ENCODE results near the gene NTN1.

Gene NTN1

GRCh38 chr17:9006175-9006767, 15.0 kb upstream of the NTN1 start:
- DNase-seq (ENCODE audit: low read depth, low spot score): no peak

- no peak for DNase-seq (ENCODE audit: low read depth, low spot score)
Observed at GRCh38 chr17:9007052-9007714, 14.1 kb upstream of the NTN1 start.

- DNase-seq (ENCODE audit: low read depth, low spot score): no peak
Observed at GRCh38 chr17:9009096-9009495, 12.2 kb upstream of the NTN1 start.

- no peak for DNase-seq (ENCODE audit: low read depth, low spot score)
Observed at GRCh38 chr17:9009737-9010136, 11.6 kb upstream of the NTN1 start.

GRCh38 chr17:9011001-9011400, 10.3 kb upstream of the NTN1 start:
- no peak for DNase-seq (ENCODE audit: low read depth, low spot score)

GRCh38 chr17:9016941-9017552, 4.3 kb upstream of the NTN1 start:
- DNase-seq (ENCODE audit: low read depth, low spot score): no peak

GRCh38 chr17:9018726-9019125, 2.6 kb upstream of the NTN1 start:
- DNase-seq (ENCODE audit: low read depth, low spot score): no peak

GRCh38 chr17:9020096-9020823, 1.1 kb upstream of the NTN1 start:
- no peak for DNase-seq (ENCODE audit: low read depth, low spot score)

- no peak for DNase-seq (ENCODE audit: low read depth, low spot score)
Observed at GRCh38 chr17:9020824-9021157, 519 bp upstream of the NTN1 start.

GRCh38 chr17:9021992-9022572, 772 bp downstream of the NTN1 start:
- no peak for DNase-seq (ENCODE audit: low read depth, low spot score)

- DNase-seq (ENCODE audit: low read depth, low spot score): no peak
Observed at GRCh38 chr17:9022573-9023391, 1.5 kb downstream of the NTN1 start.

GRCh38 chr17:9023392-9024218, 2.3 kb downstream of the NTN1 start:
- DNase-seq (ENCODE audit: low read depth, low spot score): no peak

- no peak for DNase-seq (ENCODE audit: low read depth, low spot score)
Observed at GRCh38 chr17:9024497-9024896, 3.2 kb downstream of the NTN1 start.

- no peak for DNase-seq (ENCODE audit: low read depth, low spot score)
Observed at GRCh38 chr17:9026741-9027140, 5.4 kb downstream of the NTN1 start.

GRCh38 chr17:9028202-9028987, 7.1 kb downstream of the NTN1 start:
- DNase-seq (ENCODE audit: low read depth, low spot score): no peak

GRCh38 chr17:9028988-9029570, 7.8 kb downstream of the NTN1 start:
- DNase-seq (ENCODE audit: low read depth, low spot score): no peak

- no peak for DNase-seq (ENCODE audit: low read depth, low spot score)
Observed at GRCh38 chr17:9032151-9032550, 10.8 kb downstream of the NTN1 start.

GRCh38 chr17:9032583-9032982, 11.3 kb downstream of the NTN1 start:
- DNase-seq (ENCODE audit: low read depth, low spot score): no peak

GRCh38 chr17:9035249-9035648, 13.9 kb downstream of the NTN1 start:
- DNase-seq (ENCODE audit: low read depth, low spot score): no peak

All from brain pericyte (primary cell).